SIG-M5 treated with dmso at 0.1 percent for 504 hours (cell line): ENCODE measurements around the gene PDP2.
"Not testable (repeated sequence)": the region's sequence is repeated elsewhere in the genome, so short reads cannot be mapped to it uniquely, and the experiment has no call there.

Experiments used
- DNase-seq: peaks from one replicate; lab custom pipeline; 2025; ENCODE audit not compliant: unreplicated experiment; lab: John Stamatoyannopoulos, UW

Gene PDP2

GRCh38 chr16:66919569-66920298, 39.4 kb downstream of the PDP2 start:
- DNase-seq = no peak

- no peak for DNase-seq
Observed at GRCh38 chr16:66920299-66920590, 39.9 kb downstream of the PDP2 start.

GRCh38 chr16:66920924-66921680, 40.8 kb downstream of the PDP2 start:
- DNase-seq = no peak

GRCh38 chr16:66921729-66922450, 41.6 kb downstream of the PDP2 start:
- no peak for DNase-seq

GRCh38 chr16:66923247-66923731, 43.0 kb downstream of the PDP2 start:
- DNase-seq = no peak

GRCh38 chr16:66923866-66924265, 43.6 kb downstream of the PDP2 start:
- no peak for DNase-seq

- no peak for DNase-seq
Observed at GRCh38 chr16:66924527-66925321, 44.4 kb downstream of the PDP2 start.

- no peak for DNase-seq
Observed at GRCh38 chr16:66925322-66925840, 45.1 kb downstream of the PDP2 start, which contains the start of gene RRAD. TSS of gene RRAD (minus strand) at chr16:66925535. CDS start at chr16:66925179, 356 bp downstream.

GRCh38 chr16:66926171-66926947, 46.0 kb downstream of the PDP2 start:
- no peak for DNase-seq

- DNase-seq = no peak
Observed at GRCh38 chr16:66926961-66927436, 46.7 kb downstream of the PDP2 start.

GRCh38 chr16:66927918-66928649, 47.8 kb downstream of the PDP2 start:
- no peak for DNase-seq

GRCh38 chr16:66928702-66929388, 48.5 kb downstream of the PDP2 start:
- DNase-seq = no peak

GRCh38 chr16:66930189-66930588, 49.9 kb downstream of the PDP2 start:
- DNase-seq = no peak

GRCh38 chr16:66931665-66932064, 51.4 kb downstream of the PDP2 start:
- no peak for DNase-seq

GRCh38 chr16:66932076-66932475, 51.8 kb downstream of the PDP2 start:
- no peak for DNase-seq

GRCh38 chr16:66933776-66934137, 53.4 kb downstream of the PDP2 start:
- DNase-seq = no peak

GRCh38 chr16:66934138-66934838, 54.0 kb downstream of the PDP2 start, which contains the start of gene CIAO2B:
TSS of gene CIAO2B (minus strand) at chr16:66934402. CDS start at chr16:66934364, 38 bp downstream.
- DNase-seq = peak; percentile 72

- not testable (repeated sequence) for DNase-seq
Observed at GRCh38 chr16:66934839-66935313, 54.6 kb downstream of the PDP2 start.
